ENCODE data around the gene ZNF429.

GRCh38 chr19:21580818-21581217 lies 75.4 kb downstream of the ZNF429 start:
- TF ChIP-seq, protein P1, sequence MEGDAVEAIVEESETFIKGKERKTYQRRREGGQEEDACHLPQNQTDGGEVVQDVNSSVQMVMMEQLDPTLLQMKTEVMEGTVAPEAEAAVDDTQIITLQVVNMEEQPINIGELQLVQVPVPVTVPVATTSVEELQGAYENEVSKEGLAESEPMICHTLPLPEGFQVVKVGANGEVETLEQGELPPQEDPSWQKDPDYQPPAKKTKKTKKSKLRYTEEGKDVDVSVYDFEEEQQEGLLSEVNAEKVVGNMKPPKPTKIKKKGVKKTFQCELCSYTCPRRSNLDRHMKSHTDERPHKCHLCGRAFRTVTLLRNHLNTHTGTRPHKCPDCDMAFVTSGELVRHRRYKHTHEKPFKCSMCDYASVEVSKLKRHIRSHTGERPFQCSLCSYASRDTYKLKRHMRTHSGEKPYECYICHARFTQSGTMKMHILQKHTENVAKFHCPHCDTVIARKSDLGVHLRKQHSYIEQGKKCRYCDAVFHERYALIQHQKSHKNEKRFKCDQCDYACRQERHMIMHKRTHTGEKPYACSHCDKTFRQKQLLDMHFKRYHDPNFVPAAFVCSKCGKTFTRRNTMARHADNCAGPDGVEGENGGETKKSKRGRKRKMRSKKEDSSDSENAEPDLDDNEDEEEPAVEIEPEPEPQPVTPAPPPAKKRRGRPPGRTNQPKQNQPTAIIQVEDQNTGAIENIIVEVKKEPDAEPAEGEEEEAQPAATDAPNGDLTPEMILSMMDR (IDR thresholded peaks at IDR 0.05; ENCODE audit: insufficient read depth, low read length): no peak
- TF ChIP-seq POLR2AphosphoS5 (IDR thresholded peaks at IDR 0.05; ENCODE audit: low read depth): no peak
- TF ChIP-seq REST (IDR thresholded peaks at IDR 0.05; ENCODE audit: insufficient replicate concordance, low read depth): no peak
- no peak for TF ChIP-seq SPI1 (IDR thresholded peaks at IDR 0.05; ENCODE audit: borderline replicate concordance, low read depth)
